Retinal pigment epithelial cell (primary cell): ENCODE results near the gene OR10A5.

Experiments used
- DNase-seq: peaks from one replicate; pipeline ENCODE4 v3.0.0-alpha.2; 2010; ENCODE audit warnings: low read depth
- H3K4me3 ChIP-seq: 2 replicates; pipeline ENCODE4 v1.5.1; 2011; ENCODE audit warnings: mild to moderate bottlenecking, low read length, control low read depth, moderate library complexity
- CTCF ChIP-seq: conservative IDR thresholded peaks from 2 replicates; pipeline ENCODE4 v1.5.1; 2011; ENCODE audit warnings: low read depth, low read length, control low read depth, inconsistent platforms

OR10A5 gene

GRCh38 chr11:6892400-6892799 lies 46.9 kb downstream of the OR10A5 start, which contains the start of gene OR2D2:
TSS of gene OR2D2 (minus strand) at chr11:6892500. CDS start at chr11:6892500, 0 bp downstream.
- H3K4me3 ChIP-seq: no peak within 1 kb of the TSS
- TF ChIP-seq CTCF: no peak

DNA sequence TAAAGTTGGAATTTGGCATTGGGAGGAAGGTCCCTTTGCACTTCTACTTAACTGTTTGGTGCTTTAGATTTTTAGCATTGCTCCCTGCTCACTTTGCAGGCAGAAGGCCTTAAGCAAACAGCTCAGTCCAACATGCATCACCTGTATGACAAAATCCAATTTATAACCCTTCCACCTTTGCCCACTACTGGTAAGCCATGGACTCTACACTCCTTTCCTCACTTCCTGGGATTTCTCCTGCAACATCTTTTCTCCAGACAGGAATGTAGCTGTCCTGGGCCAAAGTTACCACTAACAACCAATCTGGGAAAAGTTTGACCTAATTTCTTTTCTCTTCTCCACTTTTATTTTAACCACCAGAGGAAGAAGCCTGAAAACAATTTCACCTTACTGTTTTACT lies 48.6 kb downstream of the OR10A5 start:
- DNase-seq: no peak
- H3K4me3 ChIP-seq: no peak overlapping the region
- no peak for TF ChIP-seq CTCF

More at GRCh38 chr11:6892400-6892799, 46.9 kb downstream of the OR10A5 start, which contains the start of gene OR2D2:
- no peak for DNase-seq

- no peak for DNase-seq
- no peak overlapping the region for H3K4me3 ChIP-seq
- TF ChIP-seq CTCF: no peak
Observed at GRCh38 chr11:6895010-6895409, 49.5 kb downstream of the OR10A5 start.
